SH-SY5Y (cell line): ENCODE results near the gene NBAS.

Source experiments
- GATA2 ChIP-seq: IDR thresholded peaks from 2 replicates; pipeline ENCODE4 v1.6.1; 2011; ENCODE audit warnings: mild to moderate bottlenecking, low read depth, low read length
- GATA3 ChIP-seq: IDR thresholded peaks from 2 replicates; pipeline ENCODE4 v1.6.1; 2011; ENCODE audit warnings: low read depth, mild to moderate bottlenecking, low read length, moderate library complexity

DNA sequence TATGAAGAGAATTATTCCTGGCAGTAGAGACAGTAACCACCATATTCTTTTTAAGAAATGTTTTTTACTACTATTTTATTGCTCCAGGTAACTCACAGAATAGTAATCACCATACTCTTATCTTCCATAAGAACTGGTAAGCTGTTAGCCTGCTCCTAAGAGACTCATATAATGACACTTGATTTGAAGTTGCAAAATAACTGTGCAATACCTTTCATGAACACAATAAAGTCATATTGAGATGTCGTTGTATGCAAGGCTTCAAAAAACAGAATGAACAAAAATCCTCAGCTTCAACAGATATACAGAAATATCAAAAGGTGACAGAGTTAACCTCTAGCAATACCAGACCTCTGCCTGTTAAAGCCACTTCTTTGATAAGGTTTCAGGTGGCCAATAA is 360.1 kb downstream of the NBAS start:
- TF ChIP-seq GATA2 (no peak), GATA3 (no peak)
